GM12874 (cell line): ENCODE data around the gene MAN1A1.

Experiments used
- TF ChIP-seq, protein P1 (sequence below): IDR thresholded peaks from 2 replicates; pipeline ENCODE4 v1.5.1; 2011; ENCODE audit warnings: low read depth, mild to moderate bottlenecking, control low read depth, low read length, moderate library complexity; ENCODE audit not compliant: insufficient read depth

MAN1A1 gene

DNA sequence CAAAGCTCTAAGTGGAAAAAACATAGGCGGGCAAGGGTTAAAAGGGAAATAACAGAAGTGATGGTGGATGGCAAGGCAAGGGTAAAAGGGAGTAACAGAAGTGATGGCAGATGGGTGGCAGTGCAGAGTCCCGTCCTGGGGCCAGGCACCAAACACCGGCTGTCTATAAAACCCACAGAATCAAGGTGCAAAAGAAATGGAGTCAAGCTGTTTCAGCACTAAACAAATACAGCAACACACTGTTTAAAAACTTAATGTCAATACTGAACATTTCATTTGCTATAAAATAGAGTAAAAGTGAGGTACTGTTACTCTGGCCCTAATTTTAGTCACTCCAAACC, 87.6 kb downstream of the MAN1A1 start:
- TF ChIP-seq, protein P1, sequence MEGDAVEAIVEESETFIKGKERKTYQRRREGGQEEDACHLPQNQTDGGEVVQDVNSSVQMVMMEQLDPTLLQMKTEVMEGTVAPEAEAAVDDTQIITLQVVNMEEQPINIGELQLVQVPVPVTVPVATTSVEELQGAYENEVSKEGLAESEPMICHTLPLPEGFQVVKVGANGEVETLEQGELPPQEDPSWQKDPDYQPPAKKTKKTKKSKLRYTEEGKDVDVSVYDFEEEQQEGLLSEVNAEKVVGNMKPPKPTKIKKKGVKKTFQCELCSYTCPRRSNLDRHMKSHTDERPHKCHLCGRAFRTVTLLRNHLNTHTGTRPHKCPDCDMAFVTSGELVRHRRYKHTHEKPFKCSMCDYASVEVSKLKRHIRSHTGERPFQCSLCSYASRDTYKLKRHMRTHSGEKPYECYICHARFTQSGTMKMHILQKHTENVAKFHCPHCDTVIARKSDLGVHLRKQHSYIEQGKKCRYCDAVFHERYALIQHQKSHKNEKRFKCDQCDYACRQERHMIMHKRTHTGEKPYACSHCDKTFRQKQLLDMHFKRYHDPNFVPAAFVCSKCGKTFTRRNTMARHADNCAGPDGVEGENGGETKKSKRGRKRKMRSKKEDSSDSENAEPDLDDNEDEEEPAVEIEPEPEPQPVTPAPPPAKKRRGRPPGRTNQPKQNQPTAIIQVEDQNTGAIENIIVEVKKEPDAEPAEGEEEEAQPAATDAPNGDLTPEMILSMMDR: no peak

- TF ChIP-seq, protein P1: no peak
These were observed 90.5 kb downstream of the MAN1A1 start for GRCh38 chr6:119259027-119259426.

- TF ChIP-seq, protein P1: no peak
These were observed 91.8 kb downstream of the MAN1A1 start for GRCh38 chr6:119257726-119258125.

DNA sequence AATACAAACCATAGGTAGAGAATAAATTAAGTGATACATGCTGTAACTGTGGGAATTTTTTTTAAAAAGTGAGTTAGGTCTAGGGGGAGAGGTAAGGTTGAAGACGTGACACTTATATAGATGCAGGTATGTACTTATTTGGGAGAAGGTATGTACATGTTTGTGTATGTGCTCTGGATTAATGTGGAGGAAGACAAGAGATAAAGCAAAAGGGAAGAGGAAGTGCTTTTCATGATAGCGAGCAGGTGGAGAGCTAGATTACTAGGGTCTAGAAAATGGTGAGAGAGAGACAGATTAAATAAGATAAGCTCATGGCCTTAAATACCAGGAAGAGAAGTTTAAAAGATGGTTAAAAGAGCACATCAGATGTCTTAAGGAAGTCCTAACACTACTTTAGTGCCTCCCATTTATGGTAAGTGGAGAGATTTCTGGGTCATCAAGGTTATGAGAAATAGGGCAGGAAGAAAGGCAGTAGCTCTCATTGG, 92.5 kb downstream of the MAN1A1 start:
- TF ChIP-seq, protein P1: no peak

GRCh38 chr6:119256392-119256791, 93.2 kb downstream of the MAN1A1 start:
- TF ChIP-seq, protein P1: no peak

DNA sequence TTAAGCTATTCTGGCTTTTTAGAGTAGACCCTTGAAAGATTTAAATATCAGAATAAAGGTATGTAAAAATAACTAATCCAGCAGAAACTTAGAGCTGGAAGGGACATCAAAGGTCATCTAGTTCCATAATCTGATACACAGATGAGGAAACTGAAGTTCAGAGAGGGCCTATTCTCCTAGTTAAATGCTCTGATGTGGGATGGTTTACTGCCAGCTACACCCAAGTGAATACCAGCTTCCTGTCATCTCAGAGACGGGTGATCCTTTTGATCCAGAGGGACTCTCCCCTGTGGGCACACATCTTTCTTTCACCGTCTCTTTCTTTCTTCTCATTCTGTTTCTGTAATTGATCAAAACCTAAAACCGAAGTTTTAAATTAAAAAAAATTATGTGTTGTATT, 94.1 kb downstream of the MAN1A1 start:
- TF ChIP-seq, protein P1: no peak

GRCh38 chr6:119250036-119250435, 99.5 kb downstream of the MAN1A1 start:
- TF ChIP-seq, protein P1: no peak

DNA sequence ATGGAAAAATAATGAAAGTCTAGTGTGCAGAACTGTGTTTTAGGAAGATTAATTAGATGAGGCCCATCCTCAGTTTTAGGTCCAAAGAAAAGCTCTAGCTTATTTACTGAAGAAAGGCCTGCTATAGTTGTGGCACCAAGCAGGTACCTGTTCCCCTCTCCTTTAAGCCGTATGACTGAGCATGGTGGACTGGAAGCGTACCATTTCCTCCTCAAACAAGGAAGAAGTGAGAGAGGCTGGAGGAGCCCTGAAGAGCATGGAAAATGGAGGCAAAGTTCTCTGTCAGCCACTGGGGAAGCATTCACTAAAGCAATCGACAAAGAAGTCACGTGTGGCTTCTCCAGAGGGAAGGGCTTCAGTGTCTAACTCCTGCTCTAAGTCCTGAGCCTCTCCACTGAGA, 100.2 kb downstream of the MAN1A1 start:
- TF ChIP-seq, protein P1: no peak
